PC-3 (cell line): ENCODE measurements around the gene TMEM41A.

Source experiments
- EZH2 ChIP-seq: fragments of 300-600 bp; sonication (generic); IDR thresholded peaks from one replicate; pipeline ENCODE4 v1.6.1; 2017; ENCODE audit warnings: antibody characterized with exemption, mild to moderate bottlenecking, low read length; ENCODE audit not compliant: unreplicated experiment
- EZH2phosphoT487 ChIP-seq: fragments of 300-600 bp; sonication (generic); IDR thresholded peaks from 2 replicates; pipeline ENCODE4 v1.6.1; 2018; ENCODE audit warnings: mild to moderate bottlenecking, antibody characterized with exemption, low read length, borderline replicate concordance
- TF ChIP-seq, protein P1 (sequence below): fragments of 300-600 bp; sonication (generic); conservative IDR thresholded peaks from 2 replicates; pipeline ENCODE4 v1.5.1; 2017; ENCODE audit warnings: antibody characterized with exemption, low read depth, mild to moderate bottlenecking, low read length

DNA sequence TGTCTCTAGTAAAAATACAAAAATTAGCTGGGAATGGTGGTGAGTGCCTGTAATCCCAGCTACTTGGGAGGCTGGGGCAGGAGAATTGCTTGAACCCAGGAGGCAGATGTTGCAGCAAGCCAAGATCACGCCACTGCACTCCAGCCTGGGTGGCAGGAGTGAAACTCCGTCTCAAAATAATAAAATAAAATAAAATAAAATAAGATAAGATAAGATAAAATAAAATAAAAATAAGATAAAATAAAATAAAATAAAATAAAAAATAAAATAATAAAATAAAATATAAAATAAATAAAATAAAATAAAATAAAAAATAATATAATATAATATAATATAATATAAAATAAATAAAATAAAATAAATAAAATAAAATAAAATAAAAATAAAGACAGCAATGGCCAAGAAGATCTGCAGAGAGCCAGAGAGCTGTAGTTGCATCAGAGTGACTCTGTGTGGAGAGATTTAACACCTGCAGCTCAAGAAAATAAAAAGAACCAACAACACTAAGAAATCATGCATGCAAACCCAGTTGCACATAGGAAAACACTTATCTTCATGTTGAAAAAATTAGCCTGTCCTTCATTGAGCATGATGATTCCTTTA, 27.6 kb upstream of the TMEM41A start:
- TF ChIP-seq, protein P1, sequence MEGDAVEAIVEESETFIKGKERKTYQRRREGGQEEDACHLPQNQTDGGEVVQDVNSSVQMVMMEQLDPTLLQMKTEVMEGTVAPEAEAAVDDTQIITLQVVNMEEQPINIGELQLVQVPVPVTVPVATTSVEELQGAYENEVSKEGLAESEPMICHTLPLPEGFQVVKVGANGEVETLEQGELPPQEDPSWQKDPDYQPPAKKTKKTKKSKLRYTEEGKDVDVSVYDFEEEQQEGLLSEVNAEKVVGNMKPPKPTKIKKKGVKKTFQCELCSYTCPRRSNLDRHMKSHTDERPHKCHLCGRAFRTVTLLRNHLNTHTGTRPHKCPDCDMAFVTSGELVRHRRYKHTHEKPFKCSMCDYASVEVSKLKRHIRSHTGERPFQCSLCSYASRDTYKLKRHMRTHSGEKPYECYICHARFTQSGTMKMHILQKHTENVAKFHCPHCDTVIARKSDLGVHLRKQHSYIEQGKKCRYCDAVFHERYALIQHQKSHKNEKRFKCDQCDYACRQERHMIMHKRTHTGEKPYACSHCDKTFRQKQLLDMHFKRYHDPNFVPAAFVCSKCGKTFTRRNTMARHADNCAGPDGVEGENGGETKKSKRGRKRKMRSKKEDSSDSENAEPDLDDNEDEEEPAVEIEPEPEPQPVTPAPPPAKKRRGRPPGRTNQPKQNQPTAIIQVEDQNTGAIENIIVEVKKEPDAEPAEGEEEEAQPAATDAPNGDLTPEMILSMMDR: no peak
- TF ChIP-seq EZH2 (no peak), EZH2phosphoT487 (no peak)
